Daoy (cell line): Measurements from ENCODE around the gene SMG1. TPM values are rescaled to one million over a fixed set of nuclear protein-coding genes. Genes with fewer than 3 reads are reported as not detected.
"Not testable (repeated sequence)": the region's sequence is repeated elsewhere in the genome, so short reads cannot be mapped to it uniquely, and the experiment has no call there.

Source experiments
- DNase-seq: peaks from one replicate; pipeline ENCODE4 v3.0.0-alpha.2; 2015; ENCODE audit warnings: low read depth
- total RNA-seq: library from RNA; depleted of rRNA; stranded (reverse); fragments of >200 nt; shearing (Covaris generic); gene quantifications from 2 replicates; pipeline ENCODE4 v1.2.3, GENCODE V29; 2014; rRNA removed

SMG1 gene
- total RNA-seq, 1 experiment from 2014 or later, result 22.0 TPM

DNA sequence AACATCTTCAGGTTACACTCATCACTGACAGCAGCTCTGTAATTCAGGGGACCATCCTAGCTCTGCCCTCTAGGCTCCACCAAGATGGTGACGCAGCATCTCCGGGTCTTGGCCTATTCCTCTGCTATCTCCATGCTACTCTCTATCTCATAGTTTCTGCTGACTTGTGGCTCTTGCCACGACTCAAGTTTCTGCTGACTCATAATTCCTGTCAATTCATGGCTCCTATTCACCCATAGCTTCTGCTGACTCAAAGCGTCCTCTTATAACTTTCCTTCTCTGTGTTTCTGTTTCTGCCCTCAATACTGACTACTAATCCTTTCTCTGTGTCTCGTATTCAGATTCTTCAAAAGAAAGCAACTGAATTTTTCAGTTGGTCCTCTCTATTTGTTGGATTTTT lies 163.5 kb downstream of the SMG1 start:
- not testable (repeated sequence) for DNase-seq

DNA sequence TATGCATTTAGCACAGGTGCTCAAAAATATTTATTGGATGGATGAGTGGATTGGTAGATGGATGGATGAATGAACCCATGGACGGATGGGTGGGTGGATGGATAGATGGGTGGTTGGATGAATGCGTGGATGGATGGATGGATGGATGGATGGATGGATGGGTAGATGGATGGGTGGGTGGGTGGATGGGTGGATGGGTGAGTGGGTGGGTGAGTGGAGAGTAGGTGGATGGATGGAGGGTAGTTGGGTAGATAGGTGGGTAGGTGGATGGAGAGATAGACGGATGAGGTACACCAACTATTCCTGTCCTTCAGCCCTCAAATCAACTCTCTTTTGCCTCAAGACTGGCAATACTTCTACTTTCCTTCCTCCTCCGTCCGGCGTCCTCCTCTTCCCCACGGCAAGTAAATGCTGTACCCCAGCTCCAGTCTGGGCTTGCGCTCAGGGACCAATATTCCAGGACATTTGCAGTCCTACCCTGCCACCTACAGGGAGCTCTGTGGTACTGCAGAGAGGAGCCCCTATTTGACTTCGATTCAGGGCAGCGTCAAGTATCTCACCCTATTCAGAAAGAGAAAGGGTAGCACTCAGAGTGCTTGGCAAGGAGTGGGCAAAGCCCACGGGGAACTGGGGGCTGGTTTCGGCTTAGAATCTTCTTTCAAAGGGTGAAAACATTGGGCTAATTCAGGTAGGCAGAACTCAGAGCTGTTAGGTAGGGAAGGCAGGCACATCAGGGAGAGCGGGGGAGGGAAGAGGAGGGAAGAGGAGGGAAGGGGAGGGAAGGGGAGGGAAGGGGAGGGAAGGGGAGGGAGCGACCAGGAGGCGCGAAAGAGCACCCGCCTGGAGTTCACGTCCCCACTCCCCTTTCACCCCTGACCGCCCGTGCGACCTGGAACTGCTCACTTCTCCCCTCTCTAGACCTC lies 166.3 kb downstream of the SMG1 start:
- not testable (repeated sequence) for DNase-seq

DNA sequence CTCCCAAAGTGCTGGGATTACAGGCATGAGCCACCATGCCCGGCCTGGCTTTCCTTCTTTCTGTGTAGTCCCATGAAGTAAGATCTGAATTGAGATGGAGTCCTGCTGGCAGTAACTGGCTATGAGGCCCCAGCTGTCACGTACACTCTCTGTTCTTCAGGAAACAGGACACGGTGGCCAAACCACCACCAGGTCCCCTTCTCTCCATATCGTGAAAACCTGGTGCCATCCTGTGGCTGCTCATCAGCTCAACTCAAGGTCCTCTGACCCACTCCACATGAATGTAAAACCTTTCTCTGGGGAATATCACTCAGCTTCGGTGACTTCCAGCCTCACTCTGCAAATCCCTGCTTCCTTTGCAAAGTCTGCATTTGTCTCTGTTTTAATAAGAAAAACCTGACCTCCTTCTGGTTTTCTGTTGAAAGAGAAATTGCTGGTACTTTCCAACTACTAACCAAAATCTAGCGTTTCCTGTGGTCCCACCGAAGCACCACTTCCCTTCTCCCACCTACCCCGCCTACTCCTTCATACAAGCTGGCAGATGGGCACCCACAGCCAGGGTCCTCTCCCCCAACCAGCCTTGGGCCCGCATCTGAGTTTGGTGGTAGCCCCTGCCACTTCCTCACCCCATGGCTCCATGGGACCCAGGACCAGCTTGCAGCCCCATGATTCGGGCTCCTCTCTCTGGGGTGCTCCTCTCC lies 168.1 kb downstream of the SMG1 start:
- DNase-seq, result not testable (repeated sequence)

DNA sequence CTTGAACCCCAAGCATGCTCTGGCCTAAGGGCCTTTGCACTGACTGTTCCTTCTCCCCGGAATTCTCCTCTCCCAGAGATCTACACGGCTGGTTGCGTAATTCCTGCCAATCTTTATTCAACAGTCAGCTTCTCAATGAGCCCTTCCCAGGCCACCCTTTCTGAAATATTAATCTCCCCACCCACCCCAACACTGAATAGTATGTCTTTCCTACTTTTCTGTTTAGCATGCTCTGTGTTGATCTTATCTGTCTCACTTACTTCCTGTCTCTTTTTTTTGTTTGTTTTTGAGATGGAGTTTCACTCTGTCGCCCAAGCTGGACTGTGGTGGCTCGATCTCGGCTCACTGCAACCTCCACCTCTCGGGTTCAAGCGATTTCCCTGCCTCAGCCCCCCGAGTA lies 169.6 kb downstream of the SMG1 start:
- not testable (repeated sequence) for DNase-seq

Other genes starting within 250 kb of the SMG1 start
- gene RPS15A, start 136.1 kb downstream of the SMG1 start, total RNA-seq, result 2,424 and 2,672 TPM in 2 replicates
- 532 and 595 TPM in 2 replicates for gene ARL6IP1, start 124.9 kb downstream of the SMG1 start, total RNA-seq
- gene TMC7, start 57.5 kb upstream of the SMG1 start, total RNA-seq, result 1.3 and 1.9 TPM in 2 replicates
- gene COQ7, start 141.2 kb upstream of the SMG1 start, total RNA-seq, result 23.9 and 32.8 TPM in 2 replicates
- gene ITPRIPL2, start 187.6 kb upstream of the SMG1 start, total RNA-seq, result 17.8 and 19.5 TPM in 2 replicates
- gene SYT17, start 241.8 kb upstream of the SMG1 start, total RNA-seq, result 0.83 and 3.8 TPM in 2 replicates